HG02798 (cell line): Measurements from ENCODE around the gene HTR3D.
"Not testable (repeated sequence)": the region's sequence is repeated elsewhere in the genome, so short reads cannot be mapped to it uniquely, and the experiment has no call there.

ENCODE experiments used
- ATAC-seq: cut with Tn5 transposase; IDR thresholded peaks from one replicate; pipeline ENCODE4 v1.9.1; 2021; ENCODE audit warnings: mild to moderate bottlenecking; ENCODE audit not compliant: unreplicated experiment, poor library complexity

The HTR3D gene, protein sequence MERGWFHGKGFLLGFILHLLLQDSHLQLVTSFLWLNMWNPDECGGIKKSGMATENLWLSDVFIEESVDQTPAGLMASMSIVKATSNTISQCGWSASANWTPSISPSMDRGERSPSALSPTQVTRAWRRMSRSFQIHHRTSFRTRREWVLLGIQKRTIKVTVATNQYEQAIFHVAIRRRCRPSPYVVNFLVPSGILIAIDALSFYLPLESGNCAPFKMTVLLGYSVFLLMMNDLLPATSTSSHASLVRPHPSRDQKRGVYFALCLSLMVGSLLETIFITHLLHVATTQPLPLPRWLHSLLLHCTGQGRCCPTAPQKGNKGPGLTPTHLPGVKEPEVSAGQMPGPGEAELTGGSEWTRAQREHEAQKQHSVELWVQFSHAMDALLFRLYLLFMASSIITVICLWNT

DNA sequence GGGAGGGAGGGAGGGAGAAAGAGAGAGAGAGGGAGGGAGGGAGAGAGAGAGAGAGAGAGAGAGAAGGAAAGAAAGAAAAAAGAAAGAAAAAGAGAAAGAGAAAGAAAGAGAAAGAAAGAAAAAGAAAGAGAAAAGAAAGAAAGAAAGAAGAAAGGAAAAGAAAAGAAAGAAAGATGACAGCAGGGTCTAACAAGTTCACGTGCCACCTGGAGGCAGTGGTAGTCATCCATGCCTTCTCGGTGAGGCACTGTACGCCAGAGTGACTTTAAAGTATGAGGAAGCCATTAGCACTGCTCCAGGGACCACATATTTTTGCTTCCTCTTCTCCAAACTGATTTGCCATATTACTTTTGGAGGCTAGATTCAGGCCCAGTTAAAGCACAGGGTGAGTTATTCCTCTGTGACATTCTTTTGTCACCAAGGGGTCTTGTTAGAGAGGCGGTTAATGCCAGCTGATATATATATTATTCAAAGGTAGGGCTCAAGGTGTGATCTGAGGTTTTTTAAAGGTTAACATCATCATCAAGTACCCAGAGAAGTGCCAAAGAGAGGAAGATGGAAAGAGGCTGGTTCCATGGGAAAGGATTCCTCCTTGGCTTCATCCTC lies at the start of gene HTR3D:
HTR3D (plus strand) TSS at position 556 of the 606 bp plus-strand sequence; CDS start at position 556, 0 bp downstream.
- no peak for ATAC-seq

DNA sequence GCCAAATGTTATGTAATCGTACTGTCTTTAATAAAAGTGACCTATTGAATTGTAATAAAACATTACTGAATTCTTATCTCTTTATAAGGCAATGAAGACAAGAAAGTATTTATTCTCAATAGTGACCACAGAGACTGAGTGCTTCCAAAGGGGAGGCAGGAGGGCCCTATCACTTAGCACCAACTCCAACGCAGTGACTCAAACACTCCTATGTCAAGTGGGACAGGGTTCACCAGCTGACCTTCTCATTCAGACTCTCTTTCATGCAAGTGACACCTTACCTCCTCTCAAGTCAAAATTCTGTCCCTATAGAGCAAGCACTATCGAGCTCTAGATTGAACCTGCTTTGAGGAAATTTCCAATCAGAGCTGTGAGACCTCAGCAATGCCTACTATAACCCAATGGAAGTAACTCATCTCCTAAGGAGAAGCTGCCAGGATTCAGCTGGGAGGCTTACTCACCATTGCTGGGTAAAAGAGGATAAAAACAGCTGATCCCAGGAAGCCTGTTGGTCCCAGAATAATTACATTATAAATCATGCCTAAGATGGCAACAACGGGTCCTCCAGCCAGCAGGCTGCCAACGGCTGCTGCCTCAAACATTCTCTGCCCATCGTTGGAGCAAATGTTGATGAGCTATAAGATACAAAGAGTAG lies 49.4 kb upstream of the HTR3D start:
- no peak for ATAC-seq

DNA sequence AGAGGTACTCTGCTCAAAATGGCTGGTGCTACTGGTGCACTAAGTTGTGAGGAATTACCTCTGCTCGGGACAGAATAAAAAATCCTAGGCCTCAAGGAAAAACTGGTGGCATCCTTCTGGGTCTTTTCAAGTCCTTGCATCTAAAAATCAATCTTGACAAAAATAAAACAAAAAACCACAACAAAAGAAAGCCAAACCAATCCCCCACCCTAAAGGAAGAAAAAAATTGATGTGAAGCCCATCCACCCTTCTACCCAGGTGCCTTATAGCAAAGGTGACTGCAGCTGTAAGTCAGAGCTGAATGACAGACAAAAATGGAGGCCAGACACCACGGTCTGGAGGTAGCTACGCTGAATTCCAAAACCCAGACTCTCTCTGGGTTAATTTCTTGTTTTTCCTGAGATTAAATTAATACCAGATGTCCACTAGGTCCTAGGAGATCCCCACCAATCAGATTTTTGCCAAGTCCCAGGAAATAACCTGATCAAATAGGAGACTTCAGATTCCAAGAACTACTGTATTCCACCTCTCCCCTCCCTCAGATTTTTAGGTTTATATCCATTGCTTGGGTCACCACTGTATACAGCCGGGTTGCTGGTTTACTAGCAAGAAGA lies 47.3 kb upstream of the HTR3D start:
- ATAC-seq, result no peak

DNA sequence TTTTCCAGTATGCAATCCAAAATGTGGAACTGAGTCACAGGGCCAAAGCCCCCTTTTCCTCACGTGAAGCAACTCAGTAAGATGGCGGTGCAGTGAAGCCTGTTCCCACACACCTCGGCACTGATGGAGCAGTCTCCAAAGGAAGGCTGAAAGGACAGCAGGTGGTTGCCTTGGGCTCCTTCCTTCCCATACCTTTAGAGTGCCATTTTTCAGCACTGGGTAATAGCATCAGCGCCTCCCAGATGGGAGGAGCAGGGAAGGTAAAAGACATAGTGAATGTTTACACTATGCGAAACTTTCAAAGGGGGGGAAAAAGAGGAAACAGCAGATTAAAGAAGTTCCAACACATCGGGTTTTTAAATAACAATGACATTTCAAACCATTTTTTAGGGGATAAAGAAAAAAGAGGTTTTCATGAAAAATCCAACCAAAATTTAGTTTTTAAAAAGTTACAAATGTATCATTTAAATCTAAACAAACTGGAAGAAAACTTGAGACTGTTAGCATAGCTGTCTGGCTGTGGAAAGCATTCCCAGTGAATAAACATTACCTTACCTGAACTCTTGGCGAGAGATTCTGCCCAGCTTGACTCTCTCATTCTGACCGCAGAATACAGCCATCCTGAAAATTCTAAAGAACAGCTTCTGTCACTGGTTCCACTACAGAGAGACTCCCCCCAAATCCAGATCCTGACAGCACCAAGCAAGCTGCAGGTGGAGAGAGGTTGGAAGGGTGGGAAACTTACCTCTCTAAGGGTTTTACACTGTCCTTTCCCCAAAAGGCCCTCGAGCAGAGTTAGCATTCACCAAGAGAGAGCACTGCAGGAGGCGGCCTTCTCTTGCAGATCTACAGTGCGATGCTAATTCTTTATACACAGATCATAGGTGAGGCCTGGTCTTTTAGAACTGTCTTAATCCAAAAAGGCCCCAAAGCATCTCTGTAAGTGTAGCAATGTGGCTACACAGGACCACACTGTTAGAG lies 46.5 kb upstream of the HTR3D start:
- ATAC-seq, result no peak

DNA sequence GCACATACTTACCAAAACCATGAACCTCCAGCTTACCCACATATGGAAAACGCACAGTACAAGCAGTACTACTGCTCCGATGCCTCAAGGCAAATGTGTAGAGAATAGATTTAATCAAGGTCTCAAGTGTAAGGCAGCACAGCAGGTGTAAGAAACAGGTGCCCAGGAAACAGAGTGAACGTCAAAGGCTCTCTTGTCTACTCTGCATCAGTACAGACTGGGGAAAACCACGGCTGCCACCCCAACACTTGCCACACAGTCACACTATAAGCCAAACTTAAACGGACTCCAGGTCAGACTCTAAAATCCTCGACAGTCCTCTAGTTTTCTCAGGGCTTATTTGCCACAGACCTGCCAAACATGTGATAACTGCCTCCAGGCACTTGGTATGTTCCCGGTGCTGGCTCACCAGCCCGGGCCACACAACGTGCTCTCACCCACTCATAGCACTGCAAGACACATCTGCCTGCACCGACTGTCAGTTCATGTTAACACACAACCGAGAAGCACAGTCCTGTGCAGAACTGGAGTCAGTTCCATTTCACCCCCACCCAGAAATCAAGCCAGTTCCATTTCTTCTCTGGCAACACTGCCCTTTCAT lies 44.4 kb upstream of the HTR3D start:
- ATAC-seq, result no peak

DNA sequence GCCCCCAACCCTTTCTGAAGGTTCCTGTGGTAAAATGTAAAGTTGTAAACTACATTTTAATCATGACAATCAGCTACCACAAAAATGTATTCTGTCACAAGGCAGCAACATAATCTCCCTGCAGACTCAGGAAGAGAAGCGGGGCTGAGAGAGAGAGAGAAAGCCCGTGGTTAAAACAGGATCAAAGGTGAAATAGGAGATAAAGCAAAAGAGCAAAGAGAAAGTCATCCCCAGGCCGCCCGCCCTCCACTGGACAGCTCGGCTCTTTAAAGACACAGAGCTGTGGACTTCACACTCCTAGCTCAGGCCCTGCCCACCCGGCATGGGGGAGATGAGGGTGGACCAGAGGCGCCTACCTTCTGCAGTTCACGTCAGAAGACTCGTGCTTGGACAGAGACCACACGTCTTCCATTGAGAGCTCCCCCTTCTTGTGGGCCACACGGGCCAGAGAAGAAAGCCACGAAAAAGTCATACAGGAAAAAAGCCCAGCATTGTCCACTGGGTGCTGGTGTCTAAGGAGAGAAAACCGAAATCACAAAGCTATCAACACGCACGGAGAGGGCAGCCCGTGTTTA lies 43.2 kb upstream of the HTR3D start:
- no peak for ATAC-seq

DNA sequence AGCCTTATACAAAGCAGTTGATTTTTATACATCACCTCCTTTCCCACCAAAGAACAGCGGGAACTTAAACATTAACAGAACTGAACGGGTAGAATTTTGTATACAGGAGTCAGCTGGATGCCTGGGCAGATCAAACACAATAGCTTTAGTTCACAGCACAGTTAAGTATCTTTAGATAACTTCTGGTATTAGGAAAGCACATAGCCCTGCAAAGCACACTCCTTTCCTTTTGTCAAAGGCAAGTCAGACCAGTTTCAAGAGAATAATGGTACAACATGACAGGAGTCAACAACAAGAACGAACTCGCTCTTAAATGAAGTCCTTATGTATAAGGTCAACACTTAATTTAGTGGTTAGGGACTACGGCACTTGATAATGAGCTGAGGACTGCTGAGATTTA lies 40.1 kb upstream of the HTR3D start:
- no peak for ATAC-seq

DNA sequence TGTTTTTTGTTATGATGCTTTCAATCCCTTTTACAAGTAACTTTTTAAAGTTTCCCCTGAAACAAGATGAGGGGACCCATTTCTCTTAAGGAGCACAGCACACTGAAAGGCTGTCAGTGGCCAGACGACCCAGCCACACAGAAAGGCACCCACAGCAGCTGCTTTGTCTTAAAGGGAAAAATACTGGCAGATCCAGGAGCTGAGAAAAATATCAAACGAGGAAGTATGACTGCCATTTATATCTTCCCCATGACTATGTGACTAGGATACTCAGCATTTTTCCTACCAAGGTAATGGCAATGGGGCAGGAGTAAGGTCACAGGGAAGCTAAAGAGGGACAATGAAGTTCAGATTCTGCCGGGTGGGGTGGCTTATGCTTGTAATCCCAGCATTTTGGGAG lies 29.8 kb upstream of the HTR3D start:
- ATAC-seq, result no peak

DNA sequence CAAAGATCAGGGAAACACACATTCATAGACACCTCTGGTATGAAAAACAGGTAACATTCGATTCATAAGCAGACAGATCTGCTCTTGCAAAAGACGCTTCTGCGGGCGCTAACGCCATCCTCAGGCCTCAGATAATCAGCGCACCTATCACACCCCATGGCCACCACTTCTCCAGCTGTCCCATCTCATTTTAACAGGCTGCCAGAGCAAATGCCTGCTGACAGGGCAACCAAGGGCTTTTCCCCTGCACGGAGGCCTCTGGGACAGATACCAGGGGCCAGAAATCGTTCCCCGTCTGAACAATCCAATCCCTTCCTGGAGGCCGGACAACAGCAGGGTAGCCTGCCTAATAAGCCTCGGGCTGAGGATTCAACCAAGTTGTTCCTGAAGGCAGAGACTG lies 29.1 kb upstream of the HTR3D start:
- no peak for ATAC-seq

DNA sequence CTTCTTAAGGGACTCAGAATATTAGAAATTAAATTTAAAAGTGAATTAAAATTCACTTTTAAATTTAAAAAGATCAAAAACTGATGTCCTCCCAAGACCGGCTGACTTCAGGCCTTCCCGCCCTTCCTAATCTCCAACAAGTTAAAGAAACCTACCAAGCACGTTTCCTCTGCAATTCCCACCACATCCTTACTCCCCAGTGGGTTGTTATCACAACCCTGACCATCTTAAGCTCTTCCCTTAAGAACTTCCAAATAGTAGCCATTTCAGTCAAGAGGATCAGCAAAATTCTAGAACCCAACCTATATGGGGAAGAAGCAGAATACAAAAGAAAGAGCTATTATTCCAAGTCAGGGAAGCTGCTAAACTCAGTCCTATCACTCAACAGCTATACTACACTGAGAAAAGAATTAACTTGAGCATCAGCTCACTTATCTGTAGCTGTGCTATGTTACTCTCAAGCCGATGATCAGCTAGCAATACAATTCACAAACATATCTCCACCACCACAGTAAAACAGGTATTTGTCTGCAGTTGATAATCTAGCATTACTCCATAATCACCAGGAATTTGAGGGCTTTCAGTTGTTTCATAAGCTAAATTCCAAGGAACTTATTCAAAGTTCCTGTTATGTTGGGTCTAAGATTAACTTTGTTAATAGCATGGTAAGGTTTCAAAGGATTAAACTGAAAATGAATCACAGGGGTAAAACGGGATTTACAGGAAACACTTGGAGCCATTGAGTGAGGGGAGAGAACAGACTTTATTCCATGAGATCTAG lies 28.2 kb upstream of the HTR3D start:
- ATAC-seq, result no peak

DNA sequence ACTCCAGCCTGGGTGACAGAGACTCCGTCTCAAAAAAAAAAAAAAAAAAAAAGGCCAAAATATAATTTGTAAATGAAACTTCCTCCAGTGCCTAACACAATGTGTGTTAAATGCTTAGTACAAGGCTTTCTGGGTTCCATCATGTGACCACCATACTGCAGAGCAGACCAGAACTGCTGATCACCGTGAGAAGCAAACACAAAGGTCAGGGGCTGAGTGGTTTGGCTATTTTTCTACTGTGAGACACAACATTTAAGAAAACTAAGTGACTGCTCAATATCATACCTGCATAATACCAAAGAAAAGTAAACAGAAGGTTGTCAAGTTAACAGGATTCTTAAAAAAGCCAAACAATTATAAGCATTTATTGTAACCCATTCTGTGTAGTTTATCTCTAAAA lies 27.1 kb upstream of the HTR3D start:
- no peak for ATAC-seq

DNA sequence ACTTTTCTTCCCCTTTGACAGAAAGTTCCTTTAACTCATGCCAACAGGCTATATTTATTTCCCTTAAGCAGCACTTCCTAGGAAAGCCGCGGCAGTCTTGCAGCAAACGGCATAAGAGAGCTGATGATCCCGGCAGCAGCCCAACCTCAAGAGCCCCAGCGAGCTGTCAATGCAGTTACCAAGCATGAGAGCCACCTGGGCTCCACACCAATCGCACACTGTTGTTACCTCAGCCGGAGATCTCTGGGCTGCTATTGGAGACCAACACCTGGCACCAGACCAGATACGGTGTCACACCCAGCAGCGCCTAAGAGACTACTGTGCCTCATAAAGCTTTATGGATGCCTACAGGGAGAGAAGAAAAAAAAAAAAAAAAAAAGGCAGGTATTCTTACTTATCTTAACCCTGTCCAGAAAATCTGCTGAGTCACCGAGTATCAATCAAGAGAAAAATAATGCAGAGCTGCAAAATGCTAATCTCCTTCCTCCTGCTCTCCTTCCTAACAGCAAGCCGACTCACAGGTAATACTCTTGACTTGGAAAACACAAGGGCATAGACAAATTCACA lies 25.5 kb upstream of the HTR3D start:
- ATAC-seq, result peak; percentile 78

DNA sequence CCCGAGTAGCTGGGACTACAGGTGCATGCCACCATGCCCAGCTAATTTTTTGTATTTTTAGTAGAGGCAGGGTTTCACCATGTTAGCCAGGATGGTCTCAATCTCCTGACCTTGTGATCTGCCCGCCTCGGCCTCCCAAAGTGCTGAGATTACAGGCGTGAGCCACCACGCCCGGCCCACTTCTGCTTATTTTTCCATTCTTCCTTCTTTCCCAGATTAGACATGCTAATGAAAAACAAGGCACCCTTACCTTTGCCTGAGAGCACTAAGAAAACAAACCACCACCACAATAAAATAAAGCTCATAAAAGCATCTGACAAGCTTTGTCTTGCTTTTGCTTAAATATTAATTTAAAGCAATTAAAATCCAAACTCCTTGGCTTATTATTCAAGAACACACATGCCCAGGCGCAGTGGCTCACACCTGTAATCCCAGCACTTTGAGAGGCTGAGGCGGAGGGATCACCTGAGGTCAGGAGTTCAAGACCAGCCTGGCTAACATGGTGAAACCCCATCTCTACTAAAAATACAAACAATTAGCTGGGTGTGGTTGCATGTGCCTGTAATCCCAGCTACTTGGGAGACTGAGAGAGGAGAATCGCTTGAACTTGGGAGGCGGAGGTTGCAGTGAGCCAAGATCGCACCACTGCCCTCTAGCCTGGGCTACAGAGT lies 24.3 kb upstream of the HTR3D start:
- ATAC-seq, result not testable (repeated sequence)

DNA sequence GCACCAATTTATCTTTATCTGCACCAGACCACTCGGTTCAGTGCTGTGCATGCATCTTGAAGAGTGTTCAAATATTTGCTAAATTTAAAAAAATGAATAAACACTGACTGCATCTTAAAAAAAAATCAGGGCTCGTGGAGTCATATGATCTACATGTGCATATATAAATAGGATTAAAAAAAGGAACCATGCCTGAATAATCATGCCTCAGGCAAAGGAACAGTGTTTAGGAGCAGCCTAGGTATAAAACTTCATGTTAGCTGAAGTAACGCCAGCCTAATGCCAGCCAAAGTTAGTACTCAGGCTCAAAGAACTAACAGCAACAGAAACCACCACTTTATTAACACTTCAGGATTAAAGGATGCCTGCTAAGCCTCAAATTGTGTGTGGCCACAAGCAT lies 23.4 kb upstream of the HTR3D start:
- no peak for ATAC-seq

DNA sequence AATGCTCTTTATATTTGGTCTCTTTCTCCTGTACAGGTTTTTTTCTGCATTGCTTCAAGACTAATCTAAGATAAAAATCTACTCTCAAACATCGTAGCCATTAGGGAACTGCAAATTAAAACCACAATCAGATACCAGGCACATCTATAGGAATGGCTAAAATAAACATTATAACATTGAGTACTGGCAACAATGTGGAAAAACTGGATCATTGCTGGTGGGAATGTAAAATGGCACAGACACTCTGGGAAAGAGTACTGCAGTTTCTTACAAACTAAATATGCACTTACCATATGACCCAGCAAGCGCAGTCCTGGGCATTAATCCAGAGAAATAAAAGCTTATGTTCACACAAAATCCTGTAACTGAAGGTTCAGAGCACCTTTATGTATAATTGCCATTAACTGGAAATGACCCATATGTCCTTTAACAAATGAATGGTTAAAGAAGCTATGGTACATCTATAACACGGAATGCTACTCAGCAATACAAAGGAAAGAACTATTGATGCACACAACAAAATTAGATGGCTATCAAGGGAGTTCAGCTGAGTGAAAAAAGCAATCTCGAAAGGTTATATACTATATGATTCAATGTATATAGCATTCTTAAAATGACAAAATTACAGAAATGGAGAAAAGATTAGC lies 20.2 kb upstream of the HTR3D start:
- no peak for ATAC-seq

DNA sequence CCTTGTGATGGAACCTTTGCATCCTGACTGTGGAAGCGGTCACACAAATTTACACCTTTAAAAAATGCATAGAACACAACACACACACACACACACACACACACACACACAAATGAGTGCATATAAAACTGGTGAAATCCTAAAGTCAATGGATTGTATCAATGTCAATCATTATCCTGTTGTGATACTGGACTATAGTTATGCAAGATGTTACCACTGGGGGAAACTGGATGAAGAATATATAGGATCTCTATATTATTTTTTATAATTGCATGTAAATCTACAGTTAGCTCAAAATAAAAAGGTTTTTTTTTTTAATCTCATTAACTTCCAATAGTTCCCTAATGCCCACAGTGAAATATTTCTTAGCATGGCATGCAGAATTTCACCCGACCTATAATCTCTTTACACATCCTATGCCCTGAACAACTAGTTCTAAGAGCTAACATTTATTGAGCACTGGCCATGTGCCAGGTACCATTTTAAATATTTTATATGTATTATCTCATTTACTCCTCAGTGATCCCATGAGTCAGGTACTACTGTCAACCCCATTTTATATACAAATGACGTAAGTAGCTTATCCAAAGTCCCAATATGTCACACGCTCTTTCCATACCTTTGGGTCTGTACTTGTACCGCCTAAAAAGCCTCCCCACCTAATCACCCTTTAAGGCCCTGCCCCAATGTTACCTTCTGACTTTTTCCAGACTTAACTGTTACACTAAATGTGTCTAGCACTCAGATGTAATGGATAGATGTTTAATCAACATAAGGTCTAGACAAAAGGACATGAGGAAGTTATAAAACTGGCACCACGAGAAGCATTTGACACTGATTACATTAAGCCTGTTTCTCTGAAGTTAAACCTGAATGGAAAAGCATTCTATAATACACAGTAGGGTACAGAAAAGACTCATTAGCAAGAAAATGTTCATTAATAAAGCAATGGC lies 19.3 kb upstream of the HTR3D start:
- ATAC-seq, result no peak
